ENCODE data around the gene LMBRD2.
"Not testable (repeated sequence)": the region's sequence is repeated elsewhere in the genome, so short reads cannot be mapped to it uniquely, and the experiment has no call there.

LMBRD2 gene

GRCh38 chr5:36160617-36161016 is 8.9 kb upstream of the LMBRD2 start:
- no peak for DNase-seq

GRCh38 chr5:36158144-36158543 is 6.5 kb upstream of the LMBRD2 start:
- DNase-seq, result peak; percentile 89

GRCh38 chr5:36156619-36157018 is 4.9 kb upstream of the LMBRD2 start:
- DNase-seq, result no peak

GRCh38 chr5:36156121-36156601 is 4.5 kb upstream of the LMBRD2 start:
- peak; percentile 64 for DNase-seq

- no peak for DNase-seq
These were observed 3.6 kb upstream of the LMBRD2 start for GRCh38 chr5:36155291-36155690.

- DNase-seq, result no peak
These were observed 2.0 kb upstream of the LMBRD2 start for GRCh38 chr5:36153726-36154125.

- DNase-seq, result no peak
These were observed 1.6 kb upstream of the LMBRD2 start for GRCh38 chr5:36153298-36153677.

GRCh38 chr5:36152324-36153297 is 924 bp upstream of the LMBRD2 start:
- DNase-seq, result peak; percentile 63

- peak; percentile 76 for DNase-seq
These were observed 832 bp downstream of the LMBRD2 start for GRCh38 chr5:36150676-36151433.

GRCh38 chr5:36147681-36148080 is 4.0 kb downstream of the LMBRD2 start:
- no peak for DNase-seq

GRCh38 chr5:36146390-36146789 is 5.3 kb downstream of the LMBRD2 start:
- DNase-seq, result no peak

- DNase-seq, result no peak
These were observed 6.4 kb downstream of the LMBRD2 start for GRCh38 chr5:36145311-36145710.

- DNase-seq, result no peak
These were observed 12.6 kb downstream of the LMBRD2 start for GRCh38 chr5:36138900-36139683.

GRCh38 chr5:36136581-36136980 is 15.1 kb downstream of the LMBRD2 start:
- no peak for DNase-seq

GRCh38 chr5:36135988-36136387 is 15.7 kb downstream of the LMBRD2 start:
- no peak for DNase-seq

- not testable (repeated sequence) for DNase-seq
These were observed 18.7 kb downstream of the LMBRD2 start for GRCh38 chr5:36133009-36133408.

GRCh38 chr5:36129666-36130065 is 22.0 kb downstream of the LMBRD2 start:
- DNase-seq, result not testable (repeated sequence)

- DNase-seq, result no peak
These were observed 22.9 kb downstream of the LMBRD2 start for GRCh38 chr5:36128795-36129194.

GRCh38 chr5:36125868-36126267 is 25.8 kb downstream of the LMBRD2 start:
- DNase-seq, result no peak

GRCh38 chr5:36111238-36111637 is 40.4 kb downstream of the LMBRD2 start:
- DNase-seq, result no peak

GRCh38 chr5:36108758-36109460 is 42.8 kb downstream of the LMBRD2 start:
- no peak for DNase-seq

- no peak for DNase-seq
These were observed 45.9 kb downstream of the LMBRD2 start for GRCh38 chr5:36105819-36106218.

All from NCI-H1694 treated with DMSO at 0.1 percent for 48 hours (cell line).